Naive B cell (primary cell): Measurements from ENCODE around the gene GLIPR2. TPM values are rescaled to one million over a fixed set of nuclear protein-coding genes. Genes with fewer than 3 reads are reported as not detected.
"Not testable (repeated sequence)": the region's sequence is repeated elsewhere in the genome, so short reads cannot be mapped to it uniquely, and the experiment has no call there.

ENCODE experiments used
- ATAC-seq, 2 donors: fragments of 150-1000 bp; cut with Tn5 transposase; 2 replicates each; pipeline ENCODE4 v1.10.0; 2021; ENCODE audit warnings: low read depth in 2 of 2, mild to moderate bottlenecking in 2 of 2, moderate library complexity in 2 of 2
- DNase-seq: peaks from one replicate; pipeline ENCODE4 v3.0.0; 2022
- H3K27ac Mint-ChIP-seq, 6 donors: one replicate each; pipeline ENCODE4 v1.8.0; 2020 to 2022; ENCODE audit warnings: mild to moderate bottlenecking in 6 of 6, mixed read lengths in 6 of 6, moderate library complexity in 5 of 6, inconsistent platforms in 2 of 6
- H3K27me3 Mint-ChIP-seq, 3 donors: one replicate each; pipeline ENCODE4 v1.8.0; 2021 to 2022; ENCODE audit warnings: mixed read lengths in 3 of 3, mild to moderate bottlenecking in 1 of 3
- H3K36me3 Mint-ChIP-seq, 2 donors: one replicate each; pipeline ENCODE4 v1.8.0; 2020 to 2022; ENCODE audit warnings: mixed read lengths in 2 of 2, inconsistent platforms in 1 of 2, mild to moderate bottlenecking in 1 of 2
- H3K4me1 Mint-ChIP-seq, 3 donors: one replicate each; pipeline ENCODE4 v1.8.0; 2020 to 2022; ENCODE audit warnings: mixed read lengths in 3 of 3, inconsistent platforms in 1 of 3, mild to moderate bottlenecking in 1 of 3, moderate library complexity in 1 of 3
- H3K4me3 Mint-ChIP-seq, 8 donors: one replicate each; pipeline ENCODE4 v1.8.0; 2020 to 2022; ENCODE audit warnings: mild to moderate bottlenecking in 8 of 8, mixed read lengths in 8 of 8, moderate library complexity in 8 of 8, inconsistent platforms in 2 of 8
- H3K9me3 Mint-ChIP-seq, 7 donors: one replicate each; pipeline ENCODE4 v1.8.0; 2020 to 2022; ENCODE audit warnings: mixed read lengths in 7 of 7, mild to moderate bottlenecking in 5 of 7, inconsistent platforms in 2 of 7, moderate library complexity in 1 of 7
- polyA plus RNA-seq, 6 donors: library from polyadenylated mRNA; unstranded; fragments of 300-500 nt; fragmentation: Illumina TruSeq; gene quantifications; one replicate each; pipeline ENCODE4 v1.2.3, GENCODE V29; 2021; ENCODE audit warnings: low read depth in 6 of 6

GLIPR2 gene, protein sequence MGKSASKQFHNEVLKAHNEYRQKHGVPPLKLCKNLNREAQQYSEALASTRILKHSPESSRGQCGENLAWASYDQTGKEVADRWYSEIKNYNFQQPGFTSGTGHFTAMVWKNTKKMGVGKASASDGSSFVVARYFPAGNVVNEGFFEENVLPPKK
- 10 to 100 TPM; 32.7 to 49.7 (median 48.2) TPM for polyA plus RNA-seq

DNA sequence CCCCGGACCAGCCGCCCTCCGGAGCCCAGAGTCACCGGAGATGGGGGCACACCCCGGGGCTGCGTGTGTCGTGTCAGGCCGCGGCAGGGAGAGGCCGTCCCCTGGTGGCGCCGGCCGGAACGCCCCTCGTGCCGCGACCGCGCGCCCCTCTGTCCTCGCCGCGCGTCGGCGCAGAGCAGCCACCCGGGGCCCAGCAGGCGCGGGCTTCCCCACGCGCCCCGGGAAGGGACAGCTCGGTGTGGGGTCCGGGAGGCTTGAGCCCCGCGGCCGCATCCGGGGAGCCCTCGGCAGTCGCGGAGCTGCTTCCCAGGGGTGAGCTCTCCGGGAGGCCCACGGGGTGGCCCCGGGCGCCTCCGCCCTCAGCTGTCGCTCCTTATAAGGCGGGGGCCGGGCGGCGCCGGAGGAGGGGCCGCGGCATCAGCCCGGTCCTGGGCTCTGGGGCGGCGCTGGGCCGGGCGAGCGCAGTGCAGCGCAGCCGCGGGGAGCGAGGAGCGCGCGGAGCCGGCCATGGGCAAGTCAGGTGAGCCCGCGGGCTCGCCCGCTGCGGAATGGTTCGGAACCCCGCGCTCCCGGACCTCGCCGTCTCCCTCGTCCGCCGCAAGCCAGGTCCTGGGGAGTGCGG lies at the start of gene GLIPR2:
Gene GLIPR2, plus strand, starts transcription at position 462 of the 622 bp plus-strand sequence. Its CDS starts 46 bp downstream, at position 508.
- ATAC-seq (peak; percentile 94 to 96), DNase-seq (peak; percentile 75)
- H3K36me3 Mint-ChIP-seq, result no peaks in the 10 kb centered on the region
- H3K4me1 Mint-ChIP-seq, result peaks cover 35 to 52% (median 50%) of the 10 kb centered on the region in 3 donors
- H3K9me3 Mint-ChIP-seq, result no peaks in the 10 kb centered on the region
- H3K27me3 Mint-ChIP-seq, result peaks cover 0 to 3% (median 0%) of the 10 kb centered on the region in 3 donors
- H3K27ac Mint-ChIP-seq, result peak within 1 kb of the TSS; percentile 49 to 97 (median 96)
- H3K4me3 Mint-ChIP-seq, result peak within 1 kb of the TSS; percentile 88 to 96 (median 92)

DNA sequence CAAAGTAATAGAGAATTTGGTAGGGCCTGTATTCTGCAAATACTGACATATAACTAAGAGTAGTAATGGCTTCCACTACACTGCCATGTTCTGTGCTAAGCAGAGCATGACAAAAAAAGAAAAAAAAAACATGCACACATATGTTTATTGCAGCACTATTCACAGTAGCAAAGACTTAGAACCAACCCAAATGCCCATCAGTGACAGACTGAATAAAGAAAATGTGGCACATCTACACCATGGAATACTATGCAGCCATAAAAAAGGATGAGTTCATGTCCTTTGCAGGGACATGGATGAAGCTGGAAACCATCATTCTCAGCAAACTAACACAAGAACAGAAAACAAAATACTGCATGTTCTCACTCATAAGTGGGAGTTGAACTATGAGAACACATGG lies 49.5 kb upstream of the GLIPR2 start:
- not testable (repeated sequence) for ATAC-seq, H3K27ac Mint-ChIP-seq, H3K4me3 Mint-ChIP-seq, DNase-seq, H3K36me3 Mint-ChIP-seq, H3K9me3 Mint-ChIP-seq, H3K27me3 Mint-ChIP-seq, H3K4me1 Mint-ChIP-seq

DNA sequence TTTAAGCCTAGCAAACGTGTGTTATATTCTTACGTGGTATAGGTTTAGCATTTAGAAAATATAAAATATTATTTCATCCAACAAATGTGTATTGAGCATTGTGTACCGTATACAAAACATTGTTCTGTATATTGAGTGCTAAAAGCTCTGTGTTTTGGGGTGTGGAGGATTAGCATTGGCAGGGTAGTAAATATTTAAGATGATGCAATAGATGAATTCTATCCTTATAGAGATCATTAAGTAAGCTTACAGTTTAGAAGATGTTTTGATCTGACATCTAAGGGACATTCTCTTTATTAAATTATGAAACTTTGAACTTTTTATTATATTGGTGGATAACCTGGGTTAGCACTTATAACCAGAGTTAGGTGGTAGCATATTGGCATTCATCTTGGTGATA lies 48.5 kb upstream of the GLIPR2 start:
- Mint-ChIP-seq H3K9me3 (peaks cover 0 to 6% (median 1%) of the 10 kb centered on the region in 7 donors), H3K27me3 (no peaks in the 10 kb centered on the region), H3K27ac (no peak overlapping the region), H3K4me1 (peaks cover 12 to 16% (median 14%) of the 10 kb centered on the region in 3 donors), H3K4me3 (no peak overlapping the region), H3K36me3 (peaks cover 8 to 9% of the 10 kb centered on the region in 2 donors)
- DNase-seq (no peak), ATAC-seq (no peak)

DNA sequence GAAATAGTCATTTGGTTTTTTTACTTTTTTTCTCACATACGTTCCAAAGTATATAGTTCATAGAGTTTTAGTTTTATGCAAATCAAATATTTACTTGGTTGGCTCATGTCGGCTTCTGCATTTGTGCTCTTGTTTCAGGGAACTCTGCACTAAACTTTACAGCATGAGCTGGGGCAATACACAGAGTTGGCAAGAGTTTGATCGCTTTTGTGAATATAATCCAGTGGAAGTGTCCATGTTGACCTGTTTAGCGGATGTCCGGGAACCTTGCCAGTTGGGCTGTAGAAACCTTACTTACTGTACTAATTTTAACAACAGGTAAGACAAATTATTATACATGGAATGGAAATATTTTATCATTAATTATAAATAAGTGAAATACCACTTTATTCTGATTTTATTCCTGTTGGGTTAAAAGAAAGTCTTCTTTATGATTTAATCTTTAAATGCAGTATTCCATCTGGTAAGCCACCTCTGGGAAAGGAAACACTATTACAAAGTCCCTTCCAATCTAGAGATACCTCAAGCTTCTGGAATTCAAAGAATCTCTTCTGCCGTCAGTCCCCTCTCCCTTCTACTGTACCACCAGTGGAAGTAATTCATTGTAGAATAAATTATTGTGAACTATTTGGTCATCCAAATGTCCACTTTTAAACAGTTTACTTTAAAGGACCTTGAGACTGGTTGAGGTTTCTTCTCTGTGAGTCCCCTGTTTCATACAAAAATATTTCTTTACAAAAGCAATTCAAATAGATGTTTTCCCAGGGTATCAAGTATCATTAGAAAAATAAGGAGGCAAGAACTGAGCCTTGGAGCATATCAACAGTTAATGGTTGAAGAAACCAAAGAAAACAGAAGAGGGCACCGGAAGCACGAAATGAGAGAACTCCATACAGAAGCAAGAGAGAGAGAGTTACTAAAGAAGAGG lies 45.2 kb upstream of the GLIPR2 start:
- Mint-ChIP-seq H3K27ac (peak overlapping the region; percentile 18 to 97 (median 80)), H3K9me3 (peaks cover 0 to 6% (median 1%) of the 10 kb centered on the region in 7 donors), H3K4me3 (peak overlapping the region in 4 of 8 donors; percentile 8 to 54 (median 18)), H3K4me1 (peaks cover 12 to 19% (median 14%) of the 10 kb centered on the region in 3 donors), H3K27me3 (no peaks in the 10 kb centered on the region), H3K36me3 (peaks cover 7 to 8% of the 10 kb centered on the region in 2 donors)
- ATAC-seq (no peak), DNase-seq (no peak)

DNA sequence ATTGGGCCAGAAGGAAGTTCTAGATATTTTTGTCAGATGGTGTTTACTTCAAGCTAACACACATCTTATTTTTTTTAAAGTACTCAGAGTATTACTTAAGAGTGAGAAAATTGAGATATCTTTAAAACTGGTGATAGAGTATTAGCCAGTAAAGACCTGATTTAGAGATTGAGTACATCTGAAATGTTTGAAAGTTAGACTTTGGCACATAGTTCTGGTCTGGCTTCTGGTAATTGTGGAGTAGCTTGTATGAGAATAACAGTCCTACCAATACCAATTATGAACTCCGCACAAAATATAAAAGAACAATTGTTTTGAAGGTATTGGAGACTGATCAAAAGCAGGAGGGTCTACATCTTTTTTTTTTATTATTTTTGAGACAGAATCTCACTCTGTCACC lies 44.5 kb upstream of the GLIPR2 start:
- DNase-seq, result no peak
- Mint-ChIP-seq H3K27me3 (no peaks in the 10 kb centered on the region), H3K36me3 (peaks cover 5 to 8% of the 10 kb centered on the region in 2 donors), H3K4me3 (peak overlapping the region in 4 of 8 donors; percentile 8 to 82 (median 50)), H3K4me1 (peaks cover 12 to 19% (median 14%) of the 10 kb centered on the region in 3 donors), H3K9me3 (peaks cover 0 to 4% (median 1%) of the 10 kb centered on the region in 7 donors), H3K27ac (peak overlapping the region; percentile 18 to 97 (median 96))
- ATAC-seq, result no peak

DNA sequence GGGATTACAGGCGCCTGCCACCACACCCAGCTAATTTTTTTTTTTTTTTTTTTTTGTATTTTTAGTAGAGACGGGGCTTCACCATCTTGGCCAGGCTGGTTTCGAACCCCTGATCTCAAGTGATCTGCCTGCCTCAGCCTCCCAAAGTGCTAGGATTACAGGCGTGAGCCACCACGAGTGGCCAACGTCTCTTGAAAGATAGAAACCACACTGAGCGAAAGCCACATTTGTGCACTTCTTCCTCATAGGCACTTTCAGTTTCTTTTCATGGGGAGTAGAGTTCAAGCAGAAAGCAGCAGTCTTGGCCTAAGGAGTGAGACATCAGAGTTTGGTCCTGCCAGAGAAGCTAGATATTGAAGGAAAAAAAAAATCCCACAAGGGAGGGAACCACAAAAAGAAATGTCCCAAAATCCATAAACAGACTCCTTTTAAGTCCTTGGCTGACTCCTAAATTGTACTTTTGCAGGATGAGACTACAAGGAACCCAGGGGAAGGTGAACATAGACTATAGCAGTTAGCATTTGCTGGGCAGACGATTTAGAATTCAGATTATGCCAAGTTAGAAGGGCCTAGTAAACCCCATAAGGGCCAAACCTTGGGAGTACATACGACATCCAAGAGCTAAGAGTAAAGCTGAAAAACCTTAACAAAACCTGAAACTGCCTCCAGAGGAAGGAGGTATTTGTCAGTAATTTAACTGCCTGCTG lies 43.9 kb upstream of the GLIPR2 start:
- Mint-ChIP-seq H3K4me3 (peak overlapping the region in 7 of 8 donors; percentile 17 to 82 (median 74)), H3K36me3 (peaks cover 5 to 8% of the 10 kb centered on the region in 2 donors)
- peak; percentile 100 for ATAC-seq

DNA sequence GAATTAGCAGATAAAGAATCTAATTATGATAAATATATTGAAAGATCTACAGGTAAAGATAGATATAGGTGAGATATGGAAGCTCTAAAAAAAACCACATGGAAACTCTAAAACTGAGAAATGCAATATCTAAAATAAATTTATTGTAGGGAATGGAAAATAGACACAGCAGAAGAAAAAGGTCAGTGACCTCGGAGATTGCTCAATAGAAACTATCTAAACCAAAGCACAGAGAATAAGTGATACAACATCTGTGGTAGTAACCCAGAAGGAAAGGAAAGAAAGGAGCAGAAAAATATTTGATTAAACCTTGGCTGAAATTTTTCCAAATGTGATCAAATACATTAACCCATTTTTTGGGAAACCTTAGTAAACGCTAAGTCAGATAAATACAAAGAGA lies 43.1 kb upstream of the GLIPR2 start:
- no peak for ATAC-seq
- Mint-ChIP-seq H3K27ac (peak overlapping the region in 4 of 6 donors; percentile 23 to 97 (median 59)), H3K9me3 (no peaks in the 10 kb centered on the region), H3K4me1 (peaks cover 12 to 19% (median 14%) of the 10 kb centered on the region in 3 donors), H3K36me3 (peaks cover 5 to 8% of the 10 kb centered on the region in 2 donors), H3K27me3 (no peaks in the 10 kb centered on the region), H3K4me3 (no peak overlapping the region)
- no peak for DNase-seq

More for the DNA sequence above, 43.9 kb upstream of the GLIPR2 start:
- peak; percentile 46 for DNase-seq
- no peaks in the 10 kb centered on the region for H3K27me3 Mint-ChIP-seq
- peaks cover 12 to 19% (median 14%) of the 10 kb centered on the region in 3 donors for H3K4me1 Mint-ChIP-seq
- H3K9me3 Mint-ChIP-seq, result peaks cover 0 to 1% (median 0%) of the 10 kb centered on the region in 7 donors
- peak overlapping the region; percentile 71 to 97 (median 96) for H3K27ac Mint-ChIP-seq

DNA sequence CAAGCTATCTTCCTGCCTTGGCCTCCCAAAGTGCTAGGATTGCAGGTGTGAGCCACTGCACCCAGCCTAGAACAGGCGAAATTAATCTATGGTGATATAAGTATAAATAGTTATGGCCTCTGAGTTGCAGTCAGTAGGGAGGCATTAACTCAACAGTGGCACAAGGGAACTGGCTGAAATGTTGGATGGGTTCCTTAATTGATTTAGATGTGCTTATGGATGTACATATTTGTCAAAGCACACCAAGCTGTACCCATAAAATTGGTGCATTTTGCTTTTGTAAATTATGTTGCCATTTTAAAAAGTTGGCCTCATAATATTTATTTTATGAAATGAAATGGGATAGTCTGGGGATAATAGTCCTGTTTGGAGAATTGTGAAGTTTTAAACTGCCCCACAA lies 36.8 kb upstream of the GLIPR2 start:
- Mint-ChIP-seq H3K4me3 (no peak overlapping the region), H3K9me3 (no peaks in the 10 kb centered on the region), H3K27ac (no peak overlapping the region), H3K36me3 (no peaks in the 10 kb centered on the region), H3K4me1 (peaks cover 5 to 7% (median 6%) of the 10 kb centered on the region in 3 donors), H3K27me3 (no peaks in the 10 kb centered on the region)
- ATAC-seq (no peak), DNase-seq (no peak)

DNA sequence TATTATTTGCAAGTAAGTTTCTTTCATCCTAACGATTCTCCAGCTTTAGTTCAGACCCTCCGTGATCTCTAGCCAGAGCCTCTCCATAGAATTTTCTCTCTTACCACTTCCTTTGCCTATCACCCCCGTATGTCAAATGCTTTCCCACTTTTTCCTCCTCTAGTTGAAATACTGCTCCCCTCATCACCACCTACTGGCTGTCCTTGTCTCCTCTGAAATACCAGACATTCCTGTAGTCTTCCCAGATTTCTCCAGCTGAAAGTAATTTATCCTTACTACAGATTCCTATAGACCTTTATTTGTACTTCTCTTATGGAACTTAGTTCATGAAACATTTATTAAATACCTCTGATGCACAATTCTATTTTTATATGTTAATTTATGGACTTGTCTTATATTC lies 36.0 kb upstream of the GLIPR2 start:
- Mint-ChIP-seq H3K9me3 (no peaks in the 10 kb centered on the region), H3K27ac (peak overlapping the region in 2 of 6 donors; percentile 16 to 30), H3K4me3 (no peak overlapping the region), H3K4me1 (peaks cover 5 to 7% (median 6%) of the 10 kb centered on the region in 3 donors), H3K36me3 (no peaks in the 10 kb centered on the region), H3K27me3 (no peaks in the 10 kb centered on the region)
- no peak for DNase-seq
- no peak for ATAC-seq

DNA sequence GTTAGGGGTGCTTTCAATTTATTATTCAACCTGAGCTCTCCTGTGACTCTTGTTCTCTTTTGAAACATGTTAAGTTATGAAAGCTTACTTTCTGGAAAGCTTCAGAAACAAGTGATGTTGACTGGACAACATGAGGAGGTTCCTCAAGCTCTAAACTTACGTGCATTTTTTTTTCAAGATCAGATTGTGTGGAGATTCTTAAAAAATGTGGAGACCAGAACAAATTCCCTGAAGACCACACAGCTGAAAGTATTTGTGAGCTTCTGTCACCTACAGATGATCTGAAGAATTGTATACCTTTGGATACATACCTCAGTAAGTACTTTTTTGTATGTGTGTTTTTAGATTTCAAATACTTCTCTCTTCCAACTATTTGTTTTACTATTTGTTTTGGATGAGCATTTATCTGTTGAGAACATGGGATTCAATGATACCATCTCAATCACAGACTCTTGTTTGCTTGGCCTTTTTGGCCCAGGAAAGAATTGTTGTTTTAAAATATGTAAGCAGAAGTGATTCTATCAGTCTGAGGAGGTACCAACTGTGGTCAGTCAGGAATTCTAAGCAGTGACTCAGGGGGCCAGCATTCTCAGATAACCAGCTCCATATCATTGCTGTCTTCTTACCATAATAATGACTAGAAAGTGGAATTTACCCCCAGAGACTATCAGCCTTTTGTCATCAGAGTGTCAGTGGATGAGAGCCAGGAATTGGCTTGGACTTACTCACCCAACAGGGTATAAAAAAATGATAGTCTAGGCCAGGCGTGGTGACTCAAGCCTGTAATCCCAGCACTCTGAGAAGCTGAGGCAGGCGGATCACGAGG lies 34.4 kb upstream of the GLIPR2 start:
- Mint-ChIP-seq H3K36me3 (no peaks in the 10 kb centered on the region), H3K9me3 (no peaks in the 10 kb centered on the region), H3K27ac (peak overlapping the region in 3 of 6 donors; percentile 18 to 66 (median 38)), H3K4me1 (peaks cover 5 to 7% (median 6%) of the 10 kb centered on the region in 3 donors), H3K4me3 (no peak overlapping the region), H3K27me3 (no peaks in the 10 kb centered on the region)
- no peak for DNase-seq
- no peak for ATAC-seq

DNA sequence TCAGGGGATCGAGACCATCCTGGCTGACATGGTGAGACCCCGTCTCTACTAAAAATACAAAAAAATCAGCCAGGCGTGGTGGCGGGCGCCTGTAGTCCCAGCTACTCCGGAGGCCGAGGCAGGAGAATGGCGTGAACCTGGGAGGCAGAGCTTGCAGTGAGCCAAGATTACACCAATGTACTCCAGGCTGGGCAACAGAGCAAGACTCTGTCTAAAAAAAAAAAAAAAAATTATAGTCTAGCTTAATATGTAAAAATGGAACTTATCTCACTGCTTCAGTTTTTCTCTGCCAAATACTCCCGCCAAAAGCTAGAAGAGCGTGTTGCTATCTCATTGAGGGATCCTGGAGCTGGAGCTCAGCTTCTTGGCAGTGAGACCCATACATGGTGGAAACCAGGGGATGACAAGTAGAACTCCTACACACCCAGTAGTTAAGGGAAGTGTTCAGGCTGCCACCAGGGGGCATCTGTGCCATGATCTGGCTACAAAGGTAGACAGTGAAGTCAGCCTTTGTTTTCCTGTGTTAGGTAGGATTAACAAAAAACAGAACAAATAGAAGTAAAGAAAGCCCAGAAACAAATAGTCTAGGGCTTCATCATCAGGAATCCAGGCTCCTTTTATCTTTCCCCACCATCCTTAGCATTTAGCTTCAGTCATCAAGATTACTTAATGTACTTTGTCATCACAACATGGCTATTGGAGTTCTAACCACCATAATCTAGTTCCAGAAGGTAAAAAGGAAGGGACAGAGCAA lies 33.6 kb upstream of the GLIPR2 start:
- peak; percentile 100 for ATAC-seq

More for the DNA sequence above, 33.6 kb upstream of the GLIPR2 start:
- Mint-ChIP-seq H3K4me3 (peak overlapping the region in 1 of 8 donors; percentile 1), H3K4me1 (peaks cover 5 to 7% (median 6%) of the 10 kb centered on the region in 3 donors), H3K27me3 (no peaks in the 10 kb centered on the region), H3K9me3 (no peaks in the 10 kb centered on the region), H3K36me3 (no peaks in the 10 kb centered on the region), H3K27ac (peak overlapping the region in 2 of 6 donors; percentile 38 to 80)
- DNase-seq, result peak; percentile 76
